Measurements from ENCODE around the gene DKK3. TPM values are rescaled to one million over a fixed set of nuclear protein-coding genes. Genes with fewer than 3 reads are reported as not detected.

DKK3 gene
- total RNA-seq, 1 donor from 2014 or later, result 428 TPM

DNA sequence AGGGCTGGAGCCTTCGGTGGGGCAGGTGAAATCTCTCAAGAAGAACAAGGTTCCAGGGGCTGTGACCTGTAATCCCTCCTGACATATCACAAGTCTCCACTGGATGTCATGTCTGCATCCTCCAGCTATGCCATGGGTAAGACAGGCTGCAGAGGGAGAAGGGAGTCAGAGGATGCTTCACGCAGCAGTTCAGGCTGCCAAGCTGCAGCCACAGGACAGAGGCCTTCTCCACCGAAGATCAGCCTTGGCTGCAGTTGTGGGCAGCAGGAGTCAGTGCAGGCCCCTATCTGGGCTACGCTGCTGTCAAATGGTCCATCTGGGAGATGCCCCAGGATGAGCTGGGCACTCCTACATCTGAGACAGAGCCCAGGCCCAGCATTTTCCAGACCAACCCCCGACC lies 25.0 kb downstream of the DKK3 start:
- no peak for DNase-seq (ENCODE audit: low read depth in 2 of 2)

- DNase-seq (ENCODE audit: low read depth in 2 of 2), result no peak
Measured at GRCh38 chr11:11982975-11983374, 25.5 kb downstream of the DKK3 start.

- DNase-seq (ENCODE audit: low read depth in 2 of 2), result no peak
Measured at GRCh38 chr11:11982461-11982860, 26.0 kb downstream of the DKK3 start.

DNA sequence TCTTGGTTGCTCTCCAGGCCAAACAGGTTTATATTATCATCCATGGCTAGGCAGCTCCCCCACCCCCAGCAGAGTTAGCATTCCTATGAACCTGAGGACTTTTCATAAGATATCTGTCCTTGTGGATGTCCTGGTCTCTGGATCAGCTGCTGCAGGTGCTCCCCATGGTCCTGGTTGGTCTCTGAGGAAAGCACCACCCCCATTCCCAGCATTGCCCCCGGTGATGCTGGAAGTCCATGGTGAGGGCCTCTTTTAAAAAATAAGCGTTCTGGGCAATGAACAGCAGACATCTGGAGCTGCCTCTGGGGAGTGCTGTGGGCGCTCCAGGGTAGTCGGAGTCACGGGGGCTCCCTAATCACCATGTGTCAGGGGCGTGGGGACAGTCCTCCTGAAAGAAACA lies 26.6 kb downstream of the DKK3 start:
- DNase-seq (ENCODE audit: low read depth in 2 of 2), result no peak

DNA sequence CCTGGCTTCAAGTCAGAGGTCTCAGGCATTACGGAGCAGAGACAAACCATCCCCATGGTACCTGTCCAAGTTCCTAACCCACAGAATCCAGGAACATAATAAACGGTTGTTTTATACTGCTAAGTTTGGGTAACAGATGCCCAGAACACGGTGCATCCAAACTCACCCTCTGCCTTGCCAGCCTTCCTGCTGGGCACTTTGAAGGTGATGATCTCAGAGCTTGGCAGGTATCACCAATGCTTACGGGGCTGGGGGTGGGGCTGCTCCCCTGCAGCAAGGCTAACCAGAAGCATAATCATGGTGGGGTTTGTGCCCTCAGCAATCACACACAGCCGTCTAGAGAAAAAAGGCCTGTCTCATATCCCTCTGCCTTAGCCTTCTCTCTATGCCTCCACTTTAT lies 27.1 kb downstream of the DKK3 start:
- DNase-seq (ENCODE audit: low read depth in 2 of 2), result no peak

DNA sequence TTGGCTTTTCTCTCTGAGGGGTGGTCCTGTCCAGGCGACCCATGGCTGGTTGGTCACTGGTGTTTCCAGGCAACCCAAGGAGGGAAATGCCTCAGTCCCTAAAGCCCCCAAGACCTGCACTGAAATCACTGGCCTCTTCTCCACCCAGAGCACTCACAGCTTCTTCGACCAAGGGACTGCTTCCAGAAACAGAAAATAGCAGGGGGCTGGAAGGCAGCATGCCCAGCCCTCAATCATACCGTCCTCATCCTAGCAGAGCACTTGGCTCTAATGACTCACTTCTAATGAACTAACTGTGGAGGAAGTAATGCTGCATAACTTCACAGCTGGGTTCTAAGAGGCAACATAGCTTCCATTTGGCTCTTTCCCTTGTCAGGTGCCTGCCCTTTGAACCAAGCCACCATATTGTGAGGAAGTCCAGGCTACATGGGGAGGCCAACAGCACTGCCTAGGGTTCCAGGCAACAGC lies 27.6 kb downstream of the DKK3 start:
- peak in 1 of 2 donors; percentile 28 for DNase-seq (ENCODE audit: low read depth in 2 of 2)

DNA sequence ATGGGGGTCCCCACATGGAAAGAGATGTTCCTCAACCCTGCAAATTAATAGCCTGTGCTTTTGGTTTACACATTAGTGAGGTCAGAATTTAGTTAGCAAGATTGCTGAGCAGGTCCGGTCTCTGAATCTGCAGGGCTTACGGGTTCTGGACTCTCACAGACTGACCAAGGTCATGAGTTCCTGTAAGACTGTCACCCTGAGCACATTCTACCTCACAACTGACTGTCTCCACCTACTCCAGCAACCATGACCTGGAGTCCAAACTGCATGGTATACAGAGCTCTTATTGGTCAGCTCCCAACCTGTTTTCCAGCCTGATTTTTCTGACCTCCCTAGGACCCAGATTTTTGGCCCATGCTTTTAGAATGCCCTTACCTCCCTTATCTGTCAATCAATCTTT lies 28.2 kb downstream of the DKK3 start:
- no peak for DNase-seq (ENCODE audit: low read depth in 2 of 2)

- peak in 1 of 2 donors; percentile 58 for DNase-seq (ENCODE audit: low read depth in 2 of 2)
Measured at GRCh38 chr11:11979488-11980117, 28.8 kb downstream of the DKK3 start.

- DNase-seq (ENCODE audit: low read depth in 2 of 2), result peak; percentile 61 to 93
Measured at GRCh38 chr11:11978792-11979487, 29.5 kb downstream of the DKK3 start.

DNA sequence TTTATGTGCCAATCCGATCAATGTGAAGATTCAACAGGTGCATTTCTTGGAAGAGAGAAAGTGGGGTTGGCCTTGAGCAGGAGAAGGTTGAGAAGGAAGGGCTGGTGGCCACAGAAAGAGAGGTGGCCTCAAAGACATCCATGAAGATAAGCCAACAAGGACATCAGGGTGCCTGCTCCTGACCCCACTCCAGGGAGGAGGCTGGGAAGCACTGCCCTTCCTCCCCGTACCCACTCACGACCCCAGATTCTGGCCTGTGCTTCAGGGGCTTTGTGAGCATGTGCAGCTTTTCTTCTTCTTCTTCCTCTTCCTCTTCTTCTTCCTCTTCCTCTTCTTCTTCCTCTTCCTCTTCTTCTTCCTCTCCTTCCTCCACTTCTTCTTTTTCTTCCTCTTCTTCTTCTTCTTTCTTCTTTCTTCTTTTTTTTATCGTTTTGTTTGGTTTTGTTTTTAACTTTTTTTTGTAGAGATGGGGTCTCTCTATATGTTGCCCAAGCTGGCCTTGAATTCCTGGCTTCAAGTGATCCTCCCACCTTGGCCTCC lies 30.3 kb downstream of the DKK3 start:
- DNase-seq (ENCODE audit: low read depth in 2 of 2), result no peak

DNA sequence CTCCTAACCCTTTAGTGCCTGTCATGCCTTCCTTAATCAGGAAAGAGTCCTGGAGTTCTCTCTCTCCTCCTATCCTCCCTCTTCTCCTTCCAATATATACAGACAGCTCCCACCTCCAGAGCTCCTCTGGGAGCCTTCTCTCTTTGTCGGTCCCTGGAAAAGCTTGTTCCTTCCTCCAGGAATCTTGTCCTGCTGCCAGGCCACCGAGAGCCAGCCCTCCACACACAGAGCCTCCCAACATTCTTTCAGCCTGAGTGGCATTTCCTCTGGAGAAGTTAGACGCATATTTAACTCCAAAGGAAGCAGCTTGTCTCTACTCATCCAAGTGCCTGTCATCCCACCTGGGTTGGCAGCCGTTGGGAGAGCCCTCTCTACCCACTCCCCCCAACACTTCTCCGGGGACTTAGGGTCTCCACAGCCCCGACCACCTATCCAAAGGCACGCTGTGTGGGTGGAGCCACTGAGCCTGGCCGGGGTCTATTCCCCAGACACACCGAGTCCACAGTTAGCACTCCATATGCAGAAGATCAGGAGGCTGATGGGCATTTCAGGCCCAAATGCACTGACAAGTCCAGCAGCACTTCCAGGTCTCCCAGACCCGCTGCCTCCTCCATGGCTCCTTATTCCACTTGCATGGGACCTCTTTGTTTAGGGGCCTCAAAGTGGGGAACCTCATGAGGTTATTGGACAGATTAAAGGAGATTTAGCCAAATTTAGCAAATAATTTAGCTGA lies 31.1 kb downstream of the DKK3 start:
- DNase-seq (ENCODE audit: low read depth in 2 of 2), result peak; percentile 51 to 93

DNA sequence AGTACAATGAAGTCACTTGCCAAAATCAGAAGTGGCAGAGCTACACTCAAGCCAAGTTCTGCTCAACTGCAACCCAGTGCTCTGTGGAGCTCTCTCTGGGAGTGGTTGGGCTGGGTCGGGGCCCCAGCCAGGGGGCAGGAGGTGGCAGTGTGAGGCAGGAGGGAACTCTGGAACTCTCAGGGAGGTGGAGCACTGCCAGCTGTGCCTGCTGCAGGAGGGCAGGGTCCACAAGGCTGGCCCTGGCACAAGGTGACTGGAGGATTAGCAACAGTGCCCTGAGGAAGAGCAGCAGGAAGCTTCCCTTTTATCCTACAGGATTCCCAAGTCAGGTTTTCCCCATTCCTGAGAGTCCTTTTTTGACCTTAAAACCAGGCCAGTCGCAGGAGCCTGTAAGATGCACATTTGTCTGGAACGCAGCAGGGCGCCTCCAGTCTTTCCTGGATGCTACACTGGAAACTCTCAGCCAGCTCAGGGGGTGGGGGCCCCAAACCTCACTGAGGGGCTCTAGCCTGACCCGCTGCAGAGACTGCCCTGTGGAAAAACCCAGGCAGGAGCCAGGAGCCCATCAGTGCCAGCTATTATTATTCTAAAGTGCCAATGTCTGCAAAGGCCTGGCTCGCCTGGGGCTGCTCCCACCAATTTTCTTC lies 31.8 kb downstream of the DKK3 start:
- DNase-seq (ENCODE audit: low read depth in 2 of 2), result peak in 1 of 2 donors; percentile 28

DNA sequence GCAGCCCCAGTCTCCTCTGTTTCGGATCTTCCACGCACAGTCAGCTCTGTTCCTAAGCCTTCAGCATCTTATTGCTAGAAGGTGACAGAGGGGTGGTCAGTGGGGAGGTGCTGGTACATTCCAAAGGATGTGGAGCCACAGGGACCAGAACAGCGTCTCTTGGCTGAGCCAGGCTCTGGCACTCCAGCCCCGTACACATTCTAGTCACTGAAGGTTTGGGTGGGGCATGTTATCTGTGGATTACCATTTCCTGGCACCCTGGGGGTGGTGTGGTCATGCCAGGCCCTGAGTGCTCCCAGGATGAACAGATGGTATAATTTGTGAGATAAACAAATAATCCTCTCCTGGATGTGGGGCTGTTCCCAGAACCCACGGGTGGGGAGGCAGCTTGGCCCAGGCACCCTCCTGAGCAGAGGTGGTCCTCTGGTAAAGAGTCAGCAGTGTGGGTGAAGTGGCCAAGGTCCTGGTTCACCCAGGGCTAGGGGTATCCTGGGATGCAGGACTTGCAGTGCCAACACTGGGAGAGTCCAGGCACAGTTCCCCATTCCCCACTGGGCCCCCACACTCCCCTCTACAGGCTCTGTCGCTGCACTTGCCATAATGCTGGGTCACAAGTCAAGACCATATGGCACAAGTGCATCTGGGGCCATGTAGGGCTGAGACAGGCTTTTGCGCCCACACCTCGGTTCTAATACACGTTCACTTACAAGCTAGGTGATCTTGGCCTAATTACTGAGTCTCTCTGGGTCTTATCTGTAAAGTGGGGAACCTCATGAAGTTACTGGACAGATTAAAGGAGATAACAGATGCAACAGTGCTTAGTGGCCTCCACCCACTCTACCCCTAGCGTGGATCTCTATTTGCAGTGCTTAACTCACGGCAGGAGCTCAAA lies 33.0 kb downstream of the DKK3 start:
- DNase-seq (ENCODE audit: low read depth in 2 of 2), result no peak

DNA sequence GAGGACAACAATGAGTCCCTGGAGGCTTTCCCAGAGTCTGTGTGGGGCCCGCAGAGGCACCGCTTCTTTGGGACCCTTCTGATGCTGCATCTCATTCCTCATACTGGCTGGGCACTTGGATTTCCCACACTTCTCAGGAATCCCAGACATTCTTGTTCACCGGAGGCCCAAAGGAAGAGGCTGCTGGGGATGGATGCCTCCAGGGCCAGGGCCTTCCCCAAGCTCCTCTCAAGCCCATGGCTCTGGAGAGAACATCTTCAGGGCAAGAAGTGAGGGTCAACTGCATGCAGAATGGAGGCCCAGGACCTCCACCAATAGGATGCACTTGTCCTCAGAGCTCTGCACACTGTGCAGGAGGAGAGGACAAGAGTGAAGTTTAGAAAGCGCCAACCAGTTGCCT lies 34.6 kb downstream of the DKK3 start:
- DNase-seq (ENCODE audit: low read depth in 2 of 2), result no peak

- peak in 1 of 2 donors; percentile 60 for DNase-seq (ENCODE audit: low read depth in 2 of 2)
Measured at GRCh38 chr11:11973361-11973800, 35.0 kb downstream of the DKK3 start.

- DNase-seq (ENCODE audit: low read depth in 2 of 2), result no peak
Measured at GRCh38 chr11:11972730-11973341, 35.6 kb downstream of the DKK3 start.

GRCh38 chr11:11971906-11972547 lies 36.4 kb downstream of the DKK3 start:
- no peak for DNase-seq (ENCODE audit: low read depth in 2 of 2)

GRCh38 chr11:11970556-11970955 lies 37.9 kb downstream of the DKK3 start:
- no peak for DNase-seq (ENCODE audit: low read depth in 2 of 2)

DNA sequence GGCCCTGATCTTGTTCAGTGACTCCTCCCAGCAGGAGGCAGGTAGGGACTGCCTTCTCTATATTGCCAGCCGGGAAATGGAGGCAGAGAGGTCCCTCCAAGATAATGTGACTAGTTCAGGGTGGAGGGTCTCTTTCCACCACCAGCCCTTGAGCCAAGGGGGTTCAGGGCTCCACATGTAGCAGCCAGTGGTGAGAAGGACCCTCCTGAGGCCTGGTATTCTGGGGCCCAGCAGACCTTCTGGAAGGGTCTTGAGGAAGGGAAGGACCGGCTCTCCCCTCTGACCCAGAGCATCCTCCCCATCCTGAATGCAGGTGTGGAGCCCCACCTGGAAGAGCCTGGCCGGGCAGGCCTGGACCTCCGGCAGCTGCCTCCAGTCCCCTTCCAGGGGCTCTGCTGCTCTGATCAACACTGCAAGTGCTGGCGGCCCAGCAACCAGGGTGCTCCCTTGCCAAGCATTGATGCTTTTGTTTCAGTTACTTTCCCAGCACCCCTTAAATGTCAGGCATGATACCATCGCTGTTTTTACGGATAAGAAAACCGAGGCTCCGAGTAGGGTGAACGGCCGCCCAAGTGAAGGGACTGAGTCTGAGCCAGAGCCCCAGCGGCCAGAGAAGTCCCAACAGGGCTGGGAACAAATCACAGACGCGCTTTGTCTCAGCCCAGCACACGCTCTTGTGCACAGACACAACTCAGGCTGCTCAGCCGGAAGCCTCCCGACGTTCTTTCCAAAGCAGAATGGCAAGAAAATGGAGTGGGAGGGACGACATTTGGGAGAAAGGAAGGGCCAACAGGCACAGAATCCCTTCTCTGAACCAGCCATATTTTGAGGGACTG lies 38.8 kb downstream of the DKK3 start:
- no peak for DNase-seq (ENCODE audit: low read depth in 2 of 2)
